Epidermal melanocyte (primary cell): ENCODE results near the gene UGT1A5.

ENCODE experiments used
- DNase-seq: peaks from one replicate; pipeline ENCODE4 v3.0.0; 2011; ENCODE audit warnings: low spot score; ENCODE audit not compliant: insufficient read length

The UGT1A5 gene

DNA sequence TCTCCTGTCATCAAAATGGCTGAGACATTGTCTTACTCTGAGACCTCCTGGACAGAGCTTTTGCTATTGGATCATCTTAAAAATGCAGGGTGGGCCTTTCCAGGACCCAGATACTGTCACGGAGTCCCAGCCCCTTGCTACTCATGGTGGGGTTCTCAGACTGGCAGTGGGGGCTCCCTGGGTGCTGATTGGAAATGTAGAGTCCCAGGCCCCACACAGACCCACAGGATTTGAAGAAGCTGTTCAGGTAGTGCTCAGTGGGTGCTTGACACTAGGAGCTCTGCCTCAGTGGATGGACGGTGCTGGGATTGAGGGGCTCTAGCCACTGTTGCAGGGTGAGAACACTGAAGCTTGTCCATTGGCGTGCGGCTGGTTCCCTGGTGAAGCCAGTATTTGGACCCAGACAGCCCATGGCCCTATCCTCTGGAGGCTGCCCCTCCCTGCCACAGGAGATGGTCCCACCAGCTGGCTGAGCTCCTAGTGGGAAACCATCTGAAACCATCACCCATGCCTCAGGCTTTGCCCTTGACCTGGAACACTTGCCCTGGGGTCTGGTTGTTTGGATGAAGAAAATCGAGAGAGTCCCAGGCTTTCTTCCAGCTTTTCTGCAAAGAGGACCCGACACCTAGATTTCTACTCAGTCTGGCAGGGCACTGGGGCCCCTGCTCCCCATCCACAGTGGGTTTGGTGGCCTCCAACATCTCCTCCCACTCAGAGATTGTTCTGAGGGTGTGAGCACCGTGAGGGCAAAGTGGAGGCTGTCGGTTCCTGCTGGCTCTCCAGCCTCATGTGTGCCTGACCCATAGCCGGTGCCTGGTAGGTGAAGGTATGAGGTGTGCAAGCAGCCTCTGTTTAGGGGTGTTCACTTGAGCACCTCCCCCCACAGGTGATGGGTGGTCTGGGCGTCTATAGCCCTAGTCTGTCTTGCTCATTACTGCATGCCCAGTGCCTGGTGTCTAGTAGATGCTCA, 95.5 kb downstream of the UGT1A5 start:
- no peak for DNase-seq

DNA sequence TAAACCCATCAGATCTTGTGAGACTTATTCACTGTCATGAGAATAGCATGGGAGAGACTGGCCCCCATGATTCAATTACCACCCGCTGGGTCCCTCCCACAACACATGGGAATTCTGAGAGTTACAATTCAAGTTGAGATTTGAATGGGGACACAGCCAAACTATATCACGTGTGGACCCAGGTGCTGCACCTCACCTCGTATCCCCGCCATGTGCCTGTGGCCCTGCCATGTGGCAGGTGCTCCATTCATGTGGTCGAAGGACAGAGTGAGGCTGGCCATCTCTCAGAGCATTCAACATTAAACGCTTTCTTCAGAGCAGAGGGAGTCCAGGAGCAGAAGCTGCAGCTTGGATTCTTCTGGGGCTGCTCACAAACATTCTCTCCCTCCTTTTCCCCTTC, 97.7 kb downstream of the UGT1A5 start:
- DNase-seq: no peak

DNA sequence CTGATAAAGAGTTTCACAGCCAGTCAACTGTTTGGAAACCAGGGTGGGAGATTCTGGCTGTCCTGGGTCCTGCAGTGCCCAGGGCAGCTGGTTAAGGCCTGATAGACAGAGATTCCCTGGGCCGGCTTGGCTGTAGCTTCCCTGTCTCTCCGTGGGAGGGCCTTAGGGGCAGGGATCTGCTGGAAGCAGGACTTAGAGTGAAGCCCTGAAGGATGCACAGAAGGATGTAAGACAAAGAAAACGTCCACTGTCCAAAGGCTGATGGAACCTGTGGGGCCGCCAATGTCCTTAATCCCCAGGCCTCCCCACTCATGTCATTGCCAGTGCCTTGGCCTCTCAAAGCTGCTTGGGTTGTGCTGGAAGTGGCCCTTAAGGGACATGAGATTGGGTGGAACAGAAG, 98.4 kb downstream of the UGT1A5 start:
- DNase-seq: no peak

DNA sequence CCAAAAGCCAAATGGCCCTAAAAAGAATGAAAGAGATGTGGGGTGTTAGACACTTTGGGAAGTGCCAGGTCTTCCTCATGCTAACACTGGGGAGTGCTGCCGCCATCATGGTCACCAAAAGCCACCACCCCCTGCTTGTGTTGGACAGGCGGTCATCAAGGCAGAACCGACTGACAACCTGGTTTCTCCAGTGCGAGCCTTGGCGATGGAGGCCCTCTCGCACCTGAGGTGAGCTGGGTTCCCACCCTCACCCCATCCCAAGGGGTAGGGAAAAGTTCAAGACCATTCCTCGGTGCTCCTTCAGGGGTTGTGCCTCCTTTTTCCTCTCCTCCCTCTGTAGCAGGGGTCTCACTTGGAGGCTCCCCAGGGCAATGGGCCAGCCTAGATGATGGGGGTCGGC, 99.0 kb downstream of the UGT1A5 start:
- DNase-seq: no peak

DNA sequence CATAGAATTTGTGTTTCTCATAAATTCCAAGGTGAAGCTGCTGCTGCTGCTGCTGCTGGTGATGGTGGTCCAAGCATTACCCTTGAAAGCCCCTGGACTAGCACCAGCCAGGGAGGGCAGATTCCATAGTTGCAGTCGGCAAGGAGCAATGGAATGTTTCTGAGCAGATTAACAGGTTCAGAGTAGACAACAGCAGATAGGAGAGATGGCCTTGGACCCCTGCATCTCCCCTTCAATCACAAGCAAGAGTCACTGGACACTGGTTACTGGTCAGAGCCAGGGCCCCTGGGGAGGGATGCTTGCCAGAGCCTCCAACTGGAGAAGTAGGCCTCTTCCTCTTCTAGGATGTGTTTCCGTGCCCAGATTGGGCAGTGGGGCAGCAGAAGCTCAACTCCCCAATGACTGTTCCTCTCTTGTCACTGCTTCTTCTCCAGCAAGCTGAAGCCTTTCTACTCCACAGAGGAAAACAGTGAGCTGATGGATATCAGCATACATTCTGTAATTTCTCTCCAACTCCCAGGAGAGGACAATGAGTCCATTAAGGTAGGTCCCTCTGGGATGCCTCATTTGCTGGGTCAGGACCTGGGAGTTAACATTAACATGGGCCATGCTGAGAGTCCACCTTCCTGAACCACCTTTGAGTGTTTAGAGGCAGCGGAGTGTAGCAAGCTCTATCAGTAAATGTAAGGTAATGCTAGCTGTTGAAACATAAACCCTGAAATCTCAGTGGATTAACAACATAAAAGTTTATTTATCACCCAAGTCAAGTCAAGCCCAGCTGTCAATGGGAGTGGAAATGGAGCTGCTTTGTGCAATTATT, 100.7 kb downstream of the UGT1A5 start:
- DNase-seq: no peak

DNA sequence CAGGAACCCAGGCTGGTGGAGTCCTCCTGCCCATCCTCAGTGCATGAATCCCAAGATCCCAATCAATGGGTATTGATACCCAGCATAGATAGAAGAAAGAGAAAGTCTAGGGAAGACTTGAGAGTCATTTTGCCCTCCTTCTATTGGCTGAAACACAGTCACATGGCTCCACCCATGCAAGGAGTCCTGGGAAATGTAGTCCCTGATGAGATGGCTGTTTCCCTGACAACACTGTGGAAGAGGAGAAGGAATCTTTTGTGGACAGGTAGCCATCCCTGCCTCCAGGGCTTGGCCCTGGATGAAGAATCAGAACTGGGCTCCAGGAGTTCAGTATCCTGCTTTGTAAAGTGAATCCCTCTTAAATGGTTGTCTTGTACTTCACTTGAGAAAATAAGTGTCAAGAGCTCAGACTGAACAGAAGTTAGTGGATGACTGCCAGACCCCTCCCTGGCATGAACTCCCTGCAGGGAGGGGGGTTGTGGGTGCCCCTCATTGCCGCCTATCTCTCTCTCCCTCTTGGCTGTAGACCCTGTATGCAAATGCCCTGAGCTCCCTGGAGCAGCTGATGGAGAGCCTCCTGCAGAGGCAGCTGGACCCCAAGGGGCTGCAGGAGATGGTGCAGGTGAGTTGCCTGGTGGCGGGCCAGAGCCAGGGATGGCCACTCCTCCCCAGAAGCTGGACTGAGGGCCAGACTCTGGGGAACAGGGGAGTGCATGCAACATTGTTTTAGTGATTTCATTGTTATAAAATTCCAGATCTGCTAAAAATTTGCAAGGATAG, 101.5 kb downstream of the UGT1A5 start:
- no peak for DNase-seq

DNA sequence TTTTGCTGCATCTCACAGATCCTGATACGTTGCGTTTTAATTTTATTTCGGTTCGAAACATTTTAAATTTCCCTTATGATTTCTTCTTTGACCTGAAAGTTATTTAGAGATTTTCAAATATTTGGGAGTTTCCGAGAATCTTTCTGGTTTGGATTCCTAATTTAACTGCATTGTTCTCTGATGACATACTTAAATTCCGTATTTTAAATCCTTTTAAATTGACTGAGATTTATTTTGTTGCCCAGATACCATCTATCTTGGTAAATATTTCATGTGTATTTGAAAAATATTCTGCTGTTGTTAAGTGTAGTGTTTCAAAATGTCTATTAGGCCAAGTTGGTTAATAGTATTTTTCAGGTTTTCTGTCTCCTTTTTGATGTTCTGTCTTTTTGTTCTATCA, 103.2 kb downstream of the UGT1A5 start:
- no peak for DNase-seq

DNA sequence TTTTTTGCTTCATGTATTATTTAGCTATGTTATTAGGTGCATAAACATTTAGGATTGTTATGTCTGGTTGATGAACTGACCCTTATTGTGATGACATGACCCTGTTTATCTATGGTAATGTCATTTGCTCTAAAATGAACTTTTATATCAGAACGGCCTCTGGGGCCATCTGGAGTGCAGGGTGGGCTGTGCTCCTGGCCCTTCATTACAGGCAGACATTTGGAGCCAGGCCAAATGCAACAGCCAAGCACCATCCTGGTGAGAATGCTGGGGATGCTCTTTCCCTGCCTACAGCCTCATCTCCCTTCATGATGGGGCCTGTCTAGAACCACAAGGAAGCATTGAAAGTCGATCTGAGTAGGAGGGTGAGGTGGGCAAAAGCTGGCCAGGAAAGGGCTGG, 103.6 kb downstream of the UGT1A5 start:
- no peak for DNase-seq

DNA sequence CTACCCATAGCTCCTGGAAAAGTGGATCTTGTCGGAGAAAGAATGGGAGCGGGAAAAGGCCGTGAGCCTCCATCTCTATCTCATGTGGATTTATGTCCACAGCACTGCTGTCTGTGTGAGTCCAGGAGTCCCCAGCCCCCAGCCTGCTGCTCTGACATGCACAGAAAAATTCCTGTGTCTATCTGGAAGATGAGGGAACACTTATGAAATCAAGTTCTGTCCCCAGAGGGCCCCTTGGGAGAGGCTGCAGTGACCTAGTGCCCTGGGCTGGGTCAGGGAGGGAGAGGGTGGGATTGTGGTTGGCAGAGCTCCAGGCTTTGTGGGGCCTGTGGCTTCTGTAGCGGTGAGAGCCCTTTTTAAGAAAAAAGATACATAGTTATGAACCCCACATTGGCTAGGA, 104.1 kb downstream of the UGT1A5 start:
- DNase-seq: no peak

DNA sequence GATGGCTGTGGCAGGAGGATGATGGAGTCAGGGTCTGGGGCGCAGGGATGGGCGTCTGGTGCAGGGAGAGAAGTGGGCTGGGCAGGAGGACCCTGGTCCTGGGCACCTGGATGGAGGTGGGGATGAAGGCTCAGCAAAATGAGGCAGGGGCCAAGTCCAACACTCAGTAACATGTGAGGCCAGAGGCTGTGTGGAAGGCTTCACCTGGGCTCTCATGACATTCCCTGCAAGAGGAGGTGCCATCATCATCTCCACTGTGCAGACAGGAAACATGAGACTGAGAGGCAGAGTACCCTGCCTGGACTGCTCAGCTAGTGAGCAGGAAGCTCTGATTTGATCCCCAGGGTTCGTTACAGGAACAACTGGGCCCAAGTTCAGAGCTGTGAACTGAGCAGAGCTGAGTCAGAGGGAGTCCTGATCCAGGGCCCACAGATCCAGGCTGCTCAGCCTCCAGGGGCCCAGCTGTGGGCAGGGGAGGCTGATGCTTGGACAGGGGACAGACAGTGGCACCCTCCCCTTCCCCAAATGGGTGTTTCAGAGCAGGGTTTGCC, 104.7 kb downstream of the UGT1A5 start:
- no peak for DNase-seq

DNA sequence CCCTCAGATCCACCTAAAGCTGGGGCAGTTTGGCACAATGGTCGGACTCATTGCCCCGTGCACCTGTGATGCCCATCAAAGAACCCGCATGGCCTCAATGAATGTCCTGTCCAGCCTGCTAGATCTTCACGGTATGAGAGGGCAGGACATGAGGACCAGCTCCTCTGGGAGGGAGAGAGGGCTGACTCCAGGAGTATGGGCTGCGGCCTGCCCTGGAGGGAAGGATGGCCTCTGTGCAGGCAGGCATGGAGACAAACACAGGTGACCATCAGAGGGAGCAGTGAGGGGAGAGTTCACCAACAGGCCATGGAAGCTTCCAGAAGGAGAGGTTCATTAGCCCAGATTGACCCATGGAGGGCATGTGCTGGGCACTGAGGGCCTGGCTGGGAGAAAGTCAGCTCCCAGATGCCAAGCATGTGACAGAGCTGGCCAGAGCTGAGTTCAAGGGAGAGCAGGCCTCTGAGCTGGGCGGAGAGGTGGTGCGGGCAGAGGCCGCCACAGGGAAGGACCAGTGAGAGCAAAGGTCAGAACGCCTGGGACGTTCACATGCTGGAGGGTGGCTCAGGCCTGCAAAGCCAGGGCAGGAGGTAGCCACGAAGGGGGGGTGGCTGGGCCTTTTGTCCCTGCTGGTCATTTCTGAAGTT, 105.4 kb downstream of the UGT1A5 start:
- no peak for DNase-seq

DNA sequence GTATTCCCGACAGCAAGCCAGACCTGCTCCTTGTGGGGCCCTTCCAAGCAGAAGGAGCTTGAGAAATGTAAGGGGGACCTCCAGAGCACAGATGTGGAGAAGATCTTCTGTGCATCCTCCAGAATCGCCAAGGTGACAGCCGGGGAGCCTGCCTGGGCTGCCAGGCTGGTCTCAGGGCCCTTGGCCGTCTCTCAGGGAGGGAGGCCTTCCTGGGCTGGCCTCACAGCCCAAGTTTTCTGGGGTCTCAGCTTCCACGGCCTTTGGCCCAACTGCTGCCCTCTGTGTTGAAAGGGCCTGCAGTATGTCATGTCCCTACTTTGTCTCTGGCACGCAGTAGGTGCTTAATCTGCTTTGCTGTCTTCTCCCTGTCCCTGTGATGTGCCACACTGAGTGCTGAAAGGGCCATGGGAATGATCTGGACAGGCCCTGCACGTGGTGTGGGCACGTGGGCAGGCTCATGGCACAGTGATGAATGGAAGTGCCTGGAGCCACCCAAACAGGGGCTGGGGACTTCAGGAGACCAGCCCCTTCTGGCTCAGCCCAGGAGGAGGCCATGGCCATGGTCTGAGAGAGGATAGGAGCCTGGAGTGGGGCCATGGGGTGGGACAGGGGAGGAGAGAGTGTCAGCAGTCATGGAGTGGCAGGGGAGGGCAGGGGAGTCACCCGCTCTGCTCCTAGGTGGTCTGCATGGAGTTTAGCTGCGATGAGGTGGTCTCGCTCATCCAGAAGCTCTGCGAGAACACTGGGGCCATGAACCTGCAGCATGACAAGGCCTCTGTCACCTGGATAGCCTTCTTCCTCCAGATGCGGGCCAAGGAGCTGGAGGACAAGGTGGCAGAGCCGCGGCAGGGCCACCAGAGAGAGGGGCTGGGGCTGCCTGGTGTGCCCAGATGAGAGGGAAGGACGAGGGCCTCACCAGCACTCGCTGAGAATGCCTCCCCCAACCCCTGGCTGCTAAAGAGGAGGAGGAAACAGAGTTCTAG, 106.2 kb downstream of the UGT1A5 start:
- DNase-seq: no peak

DNA sequence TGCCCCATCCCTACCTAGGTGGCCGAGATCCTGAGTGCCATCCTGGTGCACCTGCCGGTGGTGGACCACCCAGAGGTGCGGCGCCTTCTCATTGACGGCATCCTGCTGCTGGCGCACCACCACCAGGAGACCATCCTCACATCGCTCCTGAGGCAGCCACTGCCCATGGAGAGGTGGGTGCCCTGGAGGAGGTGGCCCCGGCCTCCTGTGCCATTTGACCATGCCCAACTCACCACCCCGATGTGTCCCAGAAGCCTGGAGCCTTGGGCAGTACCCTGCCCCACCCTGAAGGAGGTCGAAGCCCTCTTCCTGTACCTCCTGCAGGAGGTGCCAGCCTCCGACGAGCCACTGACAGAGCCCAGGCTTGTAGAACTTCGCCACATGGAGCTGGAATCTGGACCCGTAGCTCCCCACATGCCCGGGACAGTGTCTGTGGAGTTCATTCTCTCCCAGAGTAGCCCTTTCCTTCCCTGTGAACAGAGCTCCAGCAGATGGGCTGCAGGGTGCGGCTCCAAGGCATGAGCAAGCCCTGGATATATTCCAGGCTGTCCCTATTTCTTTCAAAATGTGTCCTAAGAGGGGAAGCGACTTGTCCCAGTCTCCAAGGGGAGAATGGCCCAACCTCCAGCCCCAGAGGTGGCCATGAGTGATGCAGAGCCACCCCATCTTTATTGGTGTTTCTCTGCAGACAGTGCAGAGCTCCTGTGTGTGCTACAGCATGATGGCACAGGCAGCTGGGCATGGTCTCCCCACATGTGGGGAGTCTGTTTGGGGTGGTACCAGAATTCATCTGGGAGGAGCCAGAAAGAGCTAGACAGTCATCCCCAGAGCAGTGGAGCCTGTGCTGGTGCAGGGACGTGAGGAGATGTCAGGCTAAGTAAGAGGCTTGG, 107.4 kb downstream of the UGT1A5 start:
- DNase-seq: no peak

DNA sequence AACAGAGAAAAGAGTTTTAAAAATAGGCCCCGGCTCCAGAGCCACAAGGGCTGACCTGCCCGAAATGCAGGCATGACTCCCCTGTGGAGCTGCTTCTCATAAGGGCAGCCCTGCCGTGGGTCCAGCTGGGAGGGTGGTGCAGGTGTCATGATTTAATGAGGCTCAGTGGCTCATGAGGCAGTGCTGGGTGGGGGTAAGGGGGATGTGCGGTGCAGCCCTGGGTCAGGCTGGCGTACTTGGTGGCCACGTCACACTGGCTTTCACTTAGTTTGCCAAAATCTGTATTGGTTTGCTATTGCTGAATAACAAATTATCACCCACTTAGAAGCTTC, 108.0 kb downstream of the UGT1A5 start:
- no peak for DNase-seq

DNA sequence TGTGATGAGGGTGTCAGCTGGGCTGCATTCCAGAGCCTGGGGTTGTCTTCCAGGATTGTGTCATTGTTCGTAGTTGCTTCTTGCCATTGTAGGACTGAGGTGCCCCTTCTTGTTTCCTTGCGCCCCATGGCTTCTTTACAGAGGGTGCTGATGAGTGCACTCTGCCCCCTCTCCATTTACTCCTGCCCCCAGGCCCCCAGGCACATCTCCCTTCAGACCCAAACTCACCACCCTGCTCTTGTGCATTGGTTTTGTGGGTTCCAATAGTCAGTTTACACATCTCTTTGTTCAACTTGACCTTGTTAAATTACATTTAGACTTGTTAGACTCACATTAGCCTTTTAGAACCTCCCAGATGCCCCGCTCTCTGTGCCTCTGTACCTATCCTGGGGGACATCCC, 108.5 kb downstream of the UGT1A5 start:
- DNase-seq: no peak

DNA sequence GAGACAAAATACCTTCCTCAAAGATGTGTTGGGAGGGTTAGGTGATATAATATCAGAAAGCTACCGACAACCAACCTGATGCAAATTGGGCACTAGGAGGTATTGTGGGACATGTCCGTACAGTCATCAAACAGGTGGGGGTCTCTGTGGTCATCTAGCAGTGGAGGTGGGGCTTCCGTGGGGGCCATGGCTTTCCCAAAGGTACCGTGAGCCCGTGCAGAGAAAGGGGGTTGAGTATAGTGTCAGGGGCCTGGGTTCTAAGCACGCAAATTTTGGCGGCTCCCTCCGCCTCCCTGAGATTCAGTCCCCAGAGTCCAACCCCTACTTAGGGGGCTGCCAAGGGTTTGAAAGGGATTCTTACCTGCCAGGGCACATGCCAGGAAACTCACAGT, 109.0 kb downstream of the UGT1A5 start:
- no peak for DNase-seq

DNA sequence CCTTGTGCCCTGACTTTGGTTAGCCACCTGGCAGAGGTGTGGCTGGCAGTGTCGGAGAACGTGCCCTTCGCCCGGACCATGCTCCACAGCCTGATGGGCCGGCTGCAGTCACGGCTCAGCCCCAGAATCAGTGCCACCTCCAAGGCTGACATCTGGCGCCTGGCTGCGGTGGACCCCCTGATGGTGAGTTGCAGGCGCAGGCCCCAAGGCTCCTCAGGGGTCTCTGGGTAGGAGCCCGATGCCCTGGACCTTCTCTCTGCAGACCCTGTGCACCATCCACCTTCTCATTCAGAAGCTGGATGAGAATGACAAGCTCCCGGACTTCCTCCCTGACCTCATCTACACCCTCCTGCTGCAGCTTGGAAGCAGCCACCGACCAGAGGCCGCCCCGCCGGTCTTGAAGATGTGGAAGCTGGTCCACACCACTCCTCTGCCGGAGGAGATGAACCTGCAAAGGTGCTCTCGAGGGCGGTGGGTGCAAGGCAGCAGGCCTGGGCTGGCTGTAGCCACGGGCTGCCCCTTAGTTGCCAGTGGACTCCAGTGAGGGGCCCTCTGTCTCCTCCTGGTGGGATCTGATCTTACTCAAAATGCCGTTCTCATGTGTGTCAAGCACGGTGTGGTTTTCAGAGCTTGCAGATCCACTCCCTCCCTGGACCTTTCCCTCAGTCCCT, 109.5 kb downstream of the UGT1A5 start:
- no peak for DNase-seq
